ENCODE results near the gene RRAGC. TPM values are rescaled to one million over a fixed set of nuclear protein-coding genes. Genes with fewer than 3 reads are reported as not detected.

Gene RRAGC
- total and polyA plus RNA-seq, 9 of the 15 experiments (the other 6 are each of a cell fraction or from before 2014, with no cell fraction given), result 3.9 to 16.9 (median 10.9) TPM

DNA sequence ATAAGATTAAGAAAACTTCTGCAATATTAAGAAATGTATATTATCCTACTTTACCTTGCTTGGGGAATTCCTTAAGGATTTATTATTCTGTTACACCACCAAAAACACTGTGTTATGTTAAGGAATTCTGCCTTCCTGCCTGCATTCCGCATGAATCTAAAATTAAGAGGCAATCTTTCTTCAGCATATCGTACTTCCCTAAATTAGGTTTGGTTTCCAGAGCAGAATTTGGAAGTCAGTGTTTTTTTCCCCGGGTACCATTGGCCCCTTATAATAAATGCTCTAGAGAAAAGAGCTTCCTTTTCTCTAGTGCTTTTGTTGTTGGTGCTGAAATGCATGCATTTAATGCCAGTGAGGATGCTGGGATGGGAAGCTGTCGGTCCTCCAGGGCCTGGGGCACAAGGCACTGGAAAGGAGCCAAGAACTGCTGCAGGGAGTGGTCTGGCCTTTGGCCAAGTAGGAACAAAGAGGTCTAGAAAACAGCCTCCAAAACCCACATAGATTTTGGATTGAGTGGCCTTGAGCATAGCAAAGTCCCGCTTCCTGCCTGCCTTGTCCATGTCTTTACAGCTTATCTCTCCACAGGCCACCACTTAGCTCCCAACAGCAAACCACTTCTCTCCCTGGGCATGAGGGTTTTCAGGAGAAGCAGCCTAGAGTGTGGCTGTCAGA is 69.9 kb downstream of the RRAGC start (continued):
- TF ChIP-seq KDM1A (IDR thresholded peaks at IDR 0.05), result no peak
- no peak for TF ChIP-seq STAT5A (IDR thresholded peaks at IDR 0.05; ENCODE audit: borderline replicate concordance, low read length)
- TF ChIP-seq, protein P1, sequence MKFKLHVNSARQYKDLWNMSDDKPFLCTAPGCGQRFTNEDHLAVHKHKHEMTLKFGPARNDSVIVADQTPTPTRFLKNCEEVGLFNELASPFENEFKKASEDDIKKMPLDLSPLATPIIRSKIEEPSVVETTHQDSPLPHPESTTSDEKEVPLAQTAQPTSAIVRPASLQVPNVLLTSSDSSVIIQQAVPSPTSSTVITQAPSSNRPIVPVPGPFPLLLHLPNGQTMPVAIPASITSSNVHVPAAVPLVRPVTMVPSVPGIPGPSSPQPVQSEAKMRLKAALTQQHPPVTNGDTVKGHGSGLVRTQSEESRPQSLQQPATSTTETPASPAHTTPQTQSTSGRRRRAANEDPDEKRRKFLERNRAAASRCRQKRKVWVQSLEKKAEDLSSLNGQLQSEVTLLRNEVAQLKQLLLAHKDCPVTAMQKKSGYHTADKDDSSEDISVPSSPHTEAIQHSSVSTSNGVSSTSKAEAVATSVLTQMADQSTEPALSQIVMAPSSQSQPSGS (CRISPR knock-in tag; IDR thresholded peaks at IDR 0.05), result no peak
- no peak for TF ChIP-seq BHLHE40 (IDR thresholded peaks at IDR 0.05; ENCODE audit: low read length)
- TF ChIP-seq RCOR1 (IDR thresholded peaks at IDR 0.05; ENCODE audit: borderline replicate concordance in 1 of 2, low read depth in 2 of 2, low read length in 2 of 2), result peak in 1 of 2 experiments; percentile 19; a peak in 1 of 4 replicates
- no peak for TF ChIP-seq ZNF57 (CRISPR knock-in tag; IDR thresholded peaks at IDR 0.05)
- no peak for TF ChIP-seq MBD2 (IDR thresholded peaks at IDR 0.05; ENCODE audit: borderline replicate concordance, low read depth)
- TF ChIP-seq ADNP (tag; IDR thresholded peaks at IDR 0.05), result no peak
- peak in 1 of 2 experiments; percentile 100; a peak in 2 of 4 replicates for TF ChIP-seq ARNT (IDR thresholded peaks at IDR 0.05)
- no peak for TF ChIP-seq ZNF436 (CRISPR knock-in tag; IDR thresholded peaks at IDR 0.05)
- TF ChIP-seq CREB1 (IDR thresholded peaks at IDR 0.05), result no peak
- TF ChIP-seq CREB1 (CRISPR knock-in tag; IDR thresholded peaks at IDR 0.05), result no peak
- TF ChIP-seq, protein P2, sequence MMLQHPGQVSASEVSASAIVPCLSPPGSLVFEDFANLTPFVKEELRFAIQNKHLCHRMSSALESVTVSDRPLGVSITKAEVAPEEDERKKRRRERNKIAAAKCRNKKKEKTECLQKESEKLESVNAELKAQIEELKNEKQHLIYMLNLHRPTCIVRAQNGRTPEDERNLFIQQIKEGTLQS (IDR thresholded peaks at IDR 0.05), result no peak
- TF ChIP-seq, protein P2 (CRISPR knock-in tag; conservative IDR thresholded peaks at IDR 0.05), result no peak
- TF ChIP-seq, protein P3, sequence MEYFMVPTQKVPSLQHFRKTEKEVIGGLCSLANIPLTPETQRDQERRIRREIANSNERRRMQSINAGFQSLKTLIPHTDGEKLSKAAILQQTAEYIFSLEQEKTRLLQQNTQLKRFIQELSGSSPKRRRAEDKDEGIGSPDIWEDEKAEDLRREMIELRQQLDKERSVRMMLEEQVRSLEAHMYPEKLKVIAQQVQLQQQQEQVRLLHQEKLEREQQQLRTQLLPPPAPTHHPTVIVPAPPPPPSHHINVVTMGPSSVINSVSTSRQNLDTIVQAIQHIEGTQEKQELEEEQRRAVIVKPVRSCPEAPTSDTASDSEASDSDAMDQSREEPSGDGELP (CRISPR knock-in tag; IDR thresholded peaks at IDR 0.05; ENCODE audit: borderline replicate concordance), result no peak
- no peak for TF ChIP-seq ZSCAN32 (CRISPR knock-in tag; IDR thresholded peaks at IDR 0.05)
- TF ChIP-seq, protein P4, sequence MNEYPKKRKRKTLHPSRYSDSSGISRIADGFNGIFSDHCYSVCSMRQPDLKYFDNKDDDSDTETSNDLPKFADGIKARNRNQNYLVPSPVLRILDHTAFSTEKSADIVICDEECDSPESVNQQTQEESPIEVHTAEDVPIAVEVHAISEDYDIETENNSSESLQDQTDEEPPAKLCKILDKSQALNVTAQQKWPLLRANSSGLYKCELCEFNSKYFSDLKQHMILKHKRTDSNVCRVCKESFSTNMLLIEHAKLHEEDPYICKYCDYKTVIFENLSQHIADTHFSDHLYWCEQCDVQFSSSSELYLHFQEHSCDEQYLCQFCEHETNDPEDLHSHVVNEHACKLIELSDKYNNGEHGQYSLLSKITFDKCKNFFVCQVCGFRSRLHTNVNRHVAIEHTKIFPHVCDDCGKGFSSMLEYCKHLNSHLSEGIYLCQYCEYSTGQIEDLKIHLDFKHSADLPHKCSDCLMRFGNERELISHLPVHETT (CRISPR knock-in tag; conservative IDR thresholded peaks at IDR 0.05 in 1 of 2, IDR thresholded peaks at IDR 0.05 in 1 of 2), result no peak
- TF ChIP-seq GTF2A2 (tag; IDR thresholded peaks at IDR 0.05), result no peak
- no peak for TF ChIP-seq TBP (optimal IDR thresholded peaks at IDR 0.05; ENCODE audit: low read depth, low read length)
- TF ChIP-seq, protein P5, sequence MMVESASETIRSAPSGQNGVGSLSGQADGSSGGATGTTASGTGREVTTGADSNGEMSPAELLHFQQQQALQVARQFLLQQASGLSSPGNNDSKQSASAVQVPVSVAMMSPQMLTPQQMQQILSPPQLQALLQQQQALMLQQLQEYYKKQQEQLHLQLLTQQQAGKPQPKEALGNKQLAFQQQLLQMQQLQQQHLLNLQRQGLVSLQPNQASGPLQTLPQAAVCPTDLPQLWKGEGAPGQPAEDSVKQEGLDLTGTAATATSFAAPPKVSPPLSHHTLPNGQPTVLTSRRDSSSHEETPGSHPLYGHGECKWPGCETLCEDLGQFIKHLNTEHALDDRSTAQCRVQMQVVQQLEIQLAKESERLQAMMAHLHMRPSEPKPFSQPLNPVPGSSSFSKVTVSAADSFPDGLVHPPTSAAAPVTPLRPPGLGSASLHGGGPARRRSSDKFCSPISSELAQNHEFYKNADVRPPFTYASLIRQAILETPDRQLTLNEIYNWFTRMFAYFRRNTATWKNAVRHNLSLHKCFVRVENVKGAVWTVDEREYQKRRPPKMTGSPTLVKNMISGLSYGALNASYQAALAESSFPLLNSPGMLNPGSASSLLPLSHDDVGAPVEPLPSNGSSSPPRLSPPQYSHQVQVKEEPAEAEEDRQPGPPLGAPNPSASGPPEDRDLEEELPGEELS (CRISPR knock-in tag; IDR thresholded peaks at IDR 0.05; ENCODE audit: borderline replicate concordance), result no peak
- TF ChIP-seq, protein P6, sequence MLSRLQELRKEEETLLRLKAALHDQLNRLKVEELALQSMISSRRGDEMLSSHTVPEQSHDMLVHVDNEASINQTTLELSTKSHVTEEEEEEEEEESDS (CRISPR knock-in tag; IDR thresholded peaks at IDR 0.05), result no peak
